GM12878 (cell line): ENCODE data around the gene PSMB10. TPM values are rescaled to one million over a fixed set of nuclear protein-coding genes. Genes with fewer than 3 reads are reported as not detected.

Source experiments
- ATAC-seq: fragments of 200-7000 bp; cut with Tn5 transposase; 3 replicates; pipeline ENCODE4 v1.9.1; 2020; ENCODE audit warnings: mild to moderate bottlenecking, moderate library complexity
- BruUV-seq: library from RNA; stranded (reverse); fragments of 400-500 nt; replicated peaks from 2 replicates; lab custom pipeline; 2021; lab: Mats Ljungman, UMichigan
- CTCF ChIA-PET: fragments of 300-600 bp; sonication (Branson Sonifier 250); formaldehyde crosslinking; extraction: SDS; loops from one replicate; lab custom pipeline; 2021; ENCODE audit warnings: inconsistent platforms; lab: Yijun Ruan, JAX
- POLR2A ChIA-PET: fragments of 350-600 bp; formaldehyde crosslinking; extraction: SDS; loops from one replicate; lab custom pipeline; 2021; ENCODE audit warnings: inconsistent platforms; lab: Charles Lee
- RAD21 ChIA-PET: fragments of 300-600 bp; sonication (Branson Sonifier 250); formaldehyde crosslinking; loops from one replicate; lab custom pipeline; 2023; ENCODE audit warnings: antibody characterized with exemption; ENCODE audit not compliant: unreplicated experiment; lab: Charles Lee
- SMC1A ChIA-PET: fragments of 300-600 bp; sonication (Branson Sonifier 250); formaldehyde crosslinking; loops from one replicate; lab custom pipeline; 2023; ENCODE audit not compliant: unreplicated experiment, uncharacterized antibody; lab: Charles Lee
- DNase-seq: peaks from one replicate; pipeline ENCODE4 v3.0.0-alpha.2; 2011; ENCODE audit warnings: low read depth, low spot score
- FAIRE-seq: peaks from 3 replicates; lab custom pipeline; 2011; peaks lifted over from hg19 to GRCh38; lab: Jason Lieb, UNC
- H2AFZ ChIP-seq: 2 replicates; pipeline ENCODE4 v1.6.0; 2011; ENCODE audit warnings: low read depth, low read length, control low read depth; ENCODE audit not compliant: control insufficient read depth
- H3K27ac ChIP-seq: 2 replicates; pipeline ENCODE4 v1.5.1; 2011; ENCODE audit warnings: control low read depth; ENCODE audit not compliant: control insufficient read depth, insufficient read depth
- H3K27me3 ChIP-seq, 2 experiments: replicated peaks in 1 of 2; 2 replicates each; pipeline versions ENCODE4 v1.6.0 to v1.6.1; 2011; ENCODE audit warnings: low read length in 1 of 2; ENCODE audit not compliant: control insufficient read depth in 2 of 2, insufficient read depth in 2 of 2
- H3K36me3 ChIP-seq, 2 experiments: 2 replicates each; pipeline ENCODE4 v1.5.1; 2011; ENCODE audit warnings: low read length in 1 of 2; ENCODE audit not compliant: control insufficient read depth in 2 of 2, insufficient read depth in 2 of 2
- H3K4me1 ChIP-seq: 2 replicates; pipeline ENCODE4 v1.6.1; 2011; ENCODE audit warnings: mild to moderate bottlenecking, low read length, moderate library complexity, mixed read lengths; ENCODE audit not compliant: control insufficient read depth, insufficient read depth
- H3K4me2 ChIP-seq: 2 replicates; pipeline ENCODE4 v1.6.0; 2011; ENCODE audit warnings: control low read depth; ENCODE audit not compliant: control insufficient read depth, insufficient read depth
- H3K4me3 ChIP-seq: fragments of 200-600 bp; sonication (generic); 2 replicates; pipeline ENCODE4 v1.5.1; 2016
- H3K79me2 ChIP-seq: 2 replicates; pipeline ENCODE4 v1.6.0; 2011; ENCODE audit warnings: low read length; ENCODE audit not compliant: control insufficient read depth, insufficient read depth
- H3K9ac ChIP-seq: 2 replicates; pipeline ENCODE4 v1.8.0; 2011; ENCODE audit warnings: low read length, control low read depth, mixed read lengths; ENCODE audit not compliant: control insufficient read depth, insufficient read depth
- H3K9me3 ChIP-seq: replicated peaks from 3 replicates; pipeline ENCODE4 v1.5.1; 2011; ENCODE audit warnings: mild to moderate bottlenecking, low read length; ENCODE audit not compliant: control insufficient read depth, insufficient read depth
- H4K20me1 ChIP-seq: 2 replicates; pipeline ENCODE4 v1.6.0; 2011; ENCODE audit not compliant: control insufficient read depth, insufficient read depth
- CEBPB ChIP-seq, 2 experiments: fragments of 150-350 bp in 1 of 2; IDR thresholded peaks; 2 replicates each; pipeline ENCODE4 v1.6.1; 2012 to 2014; ENCODE audit warnings: low read depth in 2 of 2, low read length in 2 of 2, borderline replicate concordance in 1 of 2, inconsistent platforms in 1 of 2
- ETV6 ChIP-seq, 2 experiments: fragments of 450-650 bp in 1 of 2; IDR thresholded peaks in 1 of 2; conservative IDR thresholded peaks in 1 of 2; 2 replicates each; pipeline ENCODE4 v1.6.1; 2014; ENCODE audit warnings: antibody characterized with exemption in 1 of 2, borderline replicate concordance in 1 of 2, low read depth in 1 of 2, mild to moderate bottlenecking in 1 of 2, moderate library complexity in 1 of 2
- GABPA ChIP-seq: IDR thresholded peaks from 2 replicates; pipeline ENCODE4 v1.6.1; 2014; ENCODE audit warnings: antibody characterized with exemption, low read depth, mild to moderate bottlenecking, inconsistent platforms
- JUNB ChIP-seq: IDR thresholded peaks from 2 replicates; pipeline ENCODE4 v1.6.1; 2016; ENCODE audit warnings: antibody characterized with exemption, mild to moderate bottlenecking
- KLF5 ChIP-seq: fragments of 450-650 bp; IDR thresholded peaks from 2 replicates; pipeline ENCODE4 v1.6.1; 2014; ENCODE audit warnings: mild to moderate bottlenecking; ENCODE audit not compliant: partially characterized antibody
- MYC ChIP-seq: IDR thresholded peaks from 2 replicates; pipeline ENCODE4 v1.6.1; 2011; ENCODE audit warnings: mild to moderate bottlenecking, low read length, moderate library complexity, inconsistent platforms; ENCODE audit not compliant: insufficient read depth, insufficient replicate concordance, insufficient read length, severe bottlenecking
- NFYA ChIP-seq: IDR thresholded peaks from 2 replicates; pipeline ENCODE4 v1.6.1; 2011; ENCODE audit warnings: low read depth, mild to moderate bottlenecking, low read length, improper control_type of control experiment, borderline replicate concordance
- RAD21 ChIP-seq: IDR thresholded peaks from 2 replicates; pipeline ENCODE4 v1.6.1; 2011; ENCODE audit warnings: mild to moderate bottlenecking, low read depth, low read length, moderate library complexity; ENCODE audit not compliant: insufficient read depth
- RBBP5 ChIP-seq: fragments of 200-600 bp; sonication (generic); conservative IDR thresholded peaks from 2 replicates; pipeline ENCODE4 v1.6.1; 2016
- TBL1XR1 ChIP-seq: IDR thresholded peaks from 2 replicates; pipeline ENCODE4 v1.6.1; 2012; ENCODE audit warnings: low read depth, low read length, improper control_type of control experiment
- YBX1 ChIP-seq: fragments of 450-650 bp; IDR thresholded peaks from 2 replicates; pipeline ENCODE4 v1.6.1; 2016; ENCODE audit warnings: antibody characterized with exemption
- YY1 ChIP-seq: IDR thresholded peaks from 2 replicates; pipeline ENCODE4 v1.6.1; 2011; ENCODE audit warnings: low read depth, mild to moderate bottlenecking, low read length
- WGBS: methylation state at CpG from one replicate; pipeline ENCODE4 v1.1.6; 2016; ENCODE audit warnings: low lambda C conversion rate; ENCODE audit not compliant: insufficient replicate concordance, insufficient coverage; ENCODE audit errors: missing lambda C conversion rate; 5-methylcytosine and 5-hydroxymethylcytosine counted together
- in situ Hi-C: fragments of 300-500 bp; cut with MboI; formaldehyde crosslinking; loops from 9 replicates; pipeline ENCODE4 v1.14.3; 2018; ENCODE audit warnings: mixed read lengths
- intact Hi-C: fragments of 100-400 bp; cut with micrococcal nuclease; formaldehyde crosslinking; loops from one replicate; pipeline ENCODE4 v1.14.2; 2022; ENCODE audit not compliant: unreplicated experiment
- polyA plus RNA-seq, 11 experiments: library from polyadenylated mRNA; depleted of rRNA in 4 of 11; unstranded in 6 of 11; stranded (reverse) in 5 of 11; fragments of >200 nt; fragmentation: Nextera tagmentation in 4 of 11; fragmentation: Illumina TruSeq in 1 of 11; extraction: Ambion mirVana in 4 of 11; extraction: Trizol in 1 of 11; gene quantifications; 1 replicate in 1 of 11; 2 replicates in 10 of 11; pipeline versions ENCODE4 v1.2.1 to v1.2.3, GENCODE V29; 2011 to 2016; ENCODE audit warnings: inconsistent platforms in 2 of 11, missing spikeins in 2 of 11, low read depth in 1 of 11
- total RNA-seq, 4 experiments: library from RNA; depleted of rRNA in 3 of 4; stranded (reverse); fragments of >200 nt in 3 of 4; fragmentation: Illumina TruSeq in 1 of 4; extraction: Trizol in 1 of 4; gene quantifications; 2 replicates each; pipeline versions ENCODE4 v1.2.1 to v1.2.3, GENCODE V29; 2013 to 2021
- TF ChIP-seq, protein P1 (sequence below): IDR thresholded peaks from 2 replicates; pipeline ENCODE4 v1.6.1; 2011; ENCODE audit warnings: low read depth, mild to moderate bottlenecking, low read length, moderate library complexity, borderline replicate concordance; ENCODE audit errors: extremely low read depth
- TF ChIP-seq, protein P2 (sequence below): IDR thresholded peaks from 2 replicates; pipeline ENCODE4 v1.6.1; 2011; ENCODE audit warnings: low read depth, low read length, improper control_type of control experiment, borderline replicate concordance
- TF ChIP-seq, protein P3 (sequence below): fragments of 450-650 bp; IDR thresholded peaks from 2 replicates; pipeline ENCODE4 v1.6.1; 2016; ENCODE audit warnings: mild to moderate bottlenecking
- TF ChIP-seq, protein P4 (sequence below): fragments of 450-650 bp; IDR thresholded peaks from 2 replicates; pipeline ENCODE4 v1.6.1; 2016; ENCODE audit warnings: mild to moderate bottlenecking
- TF ChIP-seq, protein P5 (sequence below): IDR thresholded peaks from 2 replicates; pipeline ENCODE4 v1.6.1; 2012; ENCODE audit warnings: low read depth, low read length, improper control_type of control experiment

PSMB10 gene
- total and polyA plus RNA-seq, 10 of the 15 experiments (the other 5 are each of a cell fraction or from before 2014, with no cell fraction given), result 24.1 to 308 (median 151) TPM

DNA sequence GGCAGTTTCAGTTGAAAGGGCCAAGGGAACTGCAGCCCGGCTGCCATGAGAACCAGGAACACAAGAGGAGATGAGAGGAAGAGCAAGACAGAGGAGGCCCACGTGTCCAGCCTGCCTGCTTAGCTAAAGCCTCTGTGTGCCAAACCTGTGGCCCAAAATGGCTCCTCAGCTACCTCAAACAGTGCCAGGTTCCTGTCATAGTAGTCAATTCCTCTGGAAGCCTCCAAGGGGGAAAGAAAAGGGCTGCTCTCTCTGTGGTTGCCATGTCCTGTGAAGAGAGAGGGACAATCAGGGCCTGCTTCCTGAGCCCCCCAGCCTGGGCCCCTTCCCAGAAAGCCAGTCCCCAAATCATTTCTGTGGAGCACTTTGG, 26.6 kb upstream of the PSMB10 start:
- 86% methylated on average over 2 of the region's 2 CpGs for WGBS
- Histone ChIP-seq H3K4me1 (peaks cover 18% of the 10 kb centered on the region), H3K9me3 (no peaks in the 10 kb centered on the region), H3K4me3 (no peak overlapping the region), H4K20me1 (no peaks in the 10 kb centered on the region), H3K27me3 (no peaks in the 10 kb centered on the region), H3K4me2 (no peak overlapping the region), H3K36me3 (peaks cover 4 to 6% of the 10 kb centered on the region in 2 experiments; a peak in 3 of 4 replicates), H2AFZ (no peak overlapping the region), H3K9ac (no peak overlapping the region), H3K27ac (no peak overlapping the region), H3K79me2 (peaks cover 20% of the 10 kb centered on the region)
- ChIA-PET RAD21 (no interaction called here), SMC1A (no interaction called here), POLR2A (interaction anchor here (1.0 kb wide), 1 partner anchor 22 kb away, joined by 3 read pairs; no protein-coding TSS in a partner anchor), CTCF (interaction anchor here (0.9 to 1.1 kb wide), 2 partner anchors 19 to 149 kb away, joined by 3 to 4 read pairs; partner anchors contain the start of gene LCAT)
- FAIRE-seq (no peak), DNase-seq (no peak), ATAC-seq (no peak)
- no TSS peak for BruUV-seq
- in situ Hi-C loops (no loop called here), intact Hi-C loops (no loop called here)
- TF ChIP-seq, protein P1, sequence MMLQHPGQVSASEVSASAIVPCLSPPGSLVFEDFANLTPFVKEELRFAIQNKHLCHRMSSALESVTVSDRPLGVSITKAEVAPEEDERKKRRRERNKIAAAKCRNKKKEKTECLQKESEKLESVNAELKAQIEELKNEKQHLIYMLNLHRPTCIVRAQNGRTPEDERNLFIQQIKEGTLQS, result no peak
- TF ChIP-seq, protein P2, sequence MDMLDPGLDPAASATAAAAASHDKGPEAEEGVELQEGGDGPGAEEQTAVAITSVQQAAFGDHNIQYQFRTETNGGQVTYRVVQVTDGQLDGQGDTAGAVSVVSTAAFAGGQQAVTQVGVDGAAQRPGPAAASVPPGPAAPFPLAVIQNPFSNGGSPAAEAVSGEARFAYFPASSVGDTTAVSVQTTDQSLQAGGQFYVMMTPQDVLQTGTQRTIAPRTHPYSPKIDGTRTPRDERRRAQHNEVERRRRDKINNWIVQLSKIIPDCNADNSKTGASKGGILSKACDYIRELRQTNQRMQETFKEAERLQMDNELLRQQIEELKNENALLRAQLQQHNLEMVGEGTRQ, result no peak
- TF ChIP-seq CEBPB (IDR thresholded peaks at IDR 0.05; ENCODE audit: borderline replicate concordance in 1 of 2, low read depth in 2 of 2, low read length in 2 of 2), result no peak
- TF ChIP-seq YBX1, result no peak
- no peak for TF ChIP-seq MYC
- TF ChIP-seq GABPA, result no peak
- no peak for TF ChIP-seq RBBP5
- TF ChIP-seq NFYA, result no peak
- no peak for TF ChIP-seq ETV6 (conservative IDR thresholded peaks at IDR 0.05 in 1 of 2, IDR thresholded peaks at IDR 0.05 in 1 of 2; ENCODE audit: borderline replicate concordance in 1 of 2, low read depth in 1 of 2)
- TF ChIP-seq, protein P3, sequence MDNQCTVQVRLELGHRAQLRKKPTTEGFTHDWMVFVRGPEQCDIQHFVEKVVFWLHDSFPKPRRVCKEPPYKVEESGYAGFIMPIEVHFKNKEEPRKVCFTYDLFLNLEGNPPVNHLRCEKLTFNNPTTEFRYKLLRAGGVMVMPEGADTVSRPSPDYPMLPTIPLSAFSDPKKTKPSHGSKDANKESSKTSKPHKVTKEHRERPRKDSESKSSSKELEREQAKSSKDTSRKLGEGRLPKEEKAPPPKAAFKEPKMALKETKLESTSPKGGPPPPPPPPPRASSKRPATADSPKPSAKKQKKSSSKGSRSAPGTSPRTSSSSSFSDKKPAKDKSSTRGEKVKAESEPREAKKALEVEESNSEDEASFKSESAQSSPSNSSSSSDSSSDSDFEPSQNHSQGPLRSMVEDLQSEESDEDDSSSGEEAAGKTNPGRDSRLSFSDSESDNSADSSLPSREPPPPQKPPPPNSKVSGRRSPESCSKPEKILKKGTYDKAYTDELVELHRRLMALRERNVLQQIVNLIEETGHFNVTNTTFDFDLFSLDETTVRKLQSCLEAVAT, result no peak
- no peak for TF ChIP-seq JUNB
- TF ChIP-seq, protein P4, sequence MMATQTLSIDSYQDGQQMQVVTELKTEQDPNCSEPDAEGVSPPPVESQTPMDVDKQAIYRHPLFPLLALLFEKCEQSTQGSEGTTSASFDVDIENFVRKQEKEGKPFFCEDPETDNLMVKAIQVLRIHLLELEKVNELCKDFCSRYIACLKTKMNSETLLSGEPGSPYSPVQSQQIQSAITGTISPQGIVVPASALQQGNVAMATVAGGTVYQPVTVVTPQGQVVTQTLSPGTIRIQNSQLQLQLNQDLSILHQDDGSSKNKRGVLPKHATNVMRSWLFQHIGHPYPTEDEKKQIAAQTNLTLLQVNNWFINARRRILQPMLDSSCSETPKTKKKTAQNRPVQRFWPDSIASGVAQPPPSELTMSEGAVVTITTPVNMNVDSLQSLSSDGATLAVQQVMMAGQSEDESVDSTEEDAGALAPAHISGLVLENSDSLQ, result no peak
- TF ChIP-seq RAD21, result no peak
- TF ChIP-seq, protein P5, sequence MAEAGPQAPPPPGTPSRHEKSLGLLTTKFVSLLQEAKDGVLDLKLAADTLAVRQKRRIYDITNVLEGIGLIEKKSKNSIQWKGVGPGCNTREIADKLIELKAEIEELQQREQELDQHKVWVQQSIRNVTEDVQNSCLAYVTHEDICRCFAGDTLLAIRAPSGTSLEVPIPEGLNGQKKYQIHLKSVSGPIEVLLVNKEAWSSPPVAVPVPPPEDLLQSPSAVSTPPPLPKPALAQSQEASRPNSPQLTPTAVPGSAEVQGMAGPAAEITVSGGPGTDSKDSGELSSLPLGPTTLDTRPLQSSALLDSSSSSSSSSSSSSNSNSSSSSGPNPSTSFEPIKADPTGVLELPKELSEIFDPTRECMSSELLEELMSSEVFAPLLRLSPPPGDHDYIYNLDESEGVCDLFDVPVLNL, result no peak
- no peak for TF ChIP-seq TBL1XR1
- TF ChIP-seq KLF5, result no peak
- TF ChIP-seq YY1, result no peak
